Left renal pelvis (tissue), 4 donors: Measurements from ENCODE around the gene PON1. TPM values are rescaled to one million over a fixed set of nuclear protein-coding genes. Genes with fewer than 3 reads are reported as not detected.
A peak's percentile ranks its signal among the peaks of the same experiment; 100 is the strongest.

Experiments used
- DNase-seq, 4 donors: peaks; one replicate each; pipeline ENCODE4 v3.0.0-alpha.2; 2013; ENCODE audit warnings: low read depth in 4 of 4, low spot score in 3 of 4
- polyA plus RNA-seq, 4 donors: library from polyadenylated mRNA; unstranded; fragments of 120-200 nt; gene quantifications; one replicate each; pipeline ENCODE4 v1.2.1, GENCODE V29; 2013; ENCODE audit not compliant: insufficient read length in 4 of 4

PON1 gene
- polyA plus RNA-seq, 4 donors, result 0.39 to 1.0 (median 0.94) TPM

GRCh38 chr7:95318501-95319100 is 5.7 kb downstream of the PON1 start:
- no peak for DNase-seq

GRCh38 chr7:95317966-95318365 is 6.4 kb downstream of the PON1 start:
- DNase-seq, result no peak

- DNase-seq, result no peak
Measured at GRCh38 chr7:95317546-95317945, 6.8 kb downstream of the PON1 start.

- no peak for DNase-seq
Measured at GRCh38 chr7:95316588-95316987, 7.7 kb downstream of the PON1 start.

- DNase-seq, result no peak
Measured at GRCh38 chr7:95312561-95312960, 11.8 kb downstream of the PON1 start.

- no peak for DNase-seq
Measured at GRCh38 chr7:95311389-95311788, 12.9 kb downstream of the PON1 start.

GRCh38 chr7:95309951-95310350 is 14.4 kb downstream of the PON1 start:
- no peak for DNase-seq

- DNase-seq, result no peak
Measured at GRCh38 chr7:95304990-95305389, 19.3 kb downstream of the PON1 start.

- DNase-seq, result peak in 3 of 4 donors; percentile 41 to 58 (median 46)
Measured at GRCh38 chr7:95303013-95303905, 21.1 kb downstream of the PON1 start.

- DNase-seq, result no peak
Measured at GRCh38 chr7:95298091-95298490, 26.2 kb downstream of the PON1 start.

GRCh38 chr7:95297041-95297440 is 27.3 kb downstream of the PON1 start:
- no peak for DNase-seq

- no peak for DNase-seq
Measured at GRCh38 chr7:95296456-95296855, 27.9 kb downstream of the PON1 start.

- no peak for DNase-seq
Measured at GRCh38 chr7:95295397-95295796, 28.9 kb downstream of the PON1 start.

- DNase-seq, result no peak
Measured at GRCh38 chr7:95290166-95290830, 34.0 kb downstream of the PON1 start.

GRCh38 chr7:95286096-95286495 is 38.2 kb downstream of the PON1 start:
- DNase-seq, result no peak

- DNase-seq, result no peak
Measured at GRCh38 chr7:95279417-95279816, 44.9 kb downstream of the PON1 start.

- DNase-seq, result no peak
Measured at GRCh38 chr7:95276114-95276513, 48.2 kb downstream of the PON1 start.

GRCh38 chr7:95269640-95270039 is 54.7 kb downstream of the PON1 start:
- no peak for DNase-seq

- DNase-seq, result no peak
Measured at GRCh38 chr7:95267754-95268153, 56.6 kb downstream of the PON1 start.

GRCh38 chr7:95265634-95266033 is 58.7 kb downstream of the PON1 start:
- no peak for DNase-seq

- no peak for DNase-seq
Measured at GRCh38 chr7:95264363-95264891, 59.9 kb downstream of the PON1 start.
